Tibial nerve (tissue), 4 donors: ENCODE measurements around the gene ANO1.

Experiments used
- EP300 ChIP-seq, 2 donors: sonication (generic); formaldehyde crosslinking; IDR thresholded peaks; one replicate each; pipeline ENCODE4 v1.6.1; 2017; ENCODE audit warnings: antibody characterized with exemption in 2 of 2, mild to moderate bottlenecking in 1 of 2
- POLR2A ChIP-seq, 2 donors: fragments of 450-650 bp; IDR thresholded peaks; one replicate each; pipeline ENCODE4 v1.6.1; 2017; ENCODE audit warnings: antibody characterized with exemption in 2 of 2, mild to moderate bottlenecking in 2 of 2, moderate library complexity in 2 of 2
- TF ChIP-seq, protein P1 (sequence below), 5 experiments: fragments of 200-600 bp in 3 of 5; fragments of 450-650 bp in 2 of 5; sonication (generic) in 3 of 5; IDR thresholded peaks; one replicate each; pipeline ENCODE4 v1.5.1; 2016 to 2019; ENCODE audit warnings: antibody characterized with exemption in 5 of 5, mild to moderate bottlenecking in 3 of 5, moderate library complexity in 2 of 5

DNA sequence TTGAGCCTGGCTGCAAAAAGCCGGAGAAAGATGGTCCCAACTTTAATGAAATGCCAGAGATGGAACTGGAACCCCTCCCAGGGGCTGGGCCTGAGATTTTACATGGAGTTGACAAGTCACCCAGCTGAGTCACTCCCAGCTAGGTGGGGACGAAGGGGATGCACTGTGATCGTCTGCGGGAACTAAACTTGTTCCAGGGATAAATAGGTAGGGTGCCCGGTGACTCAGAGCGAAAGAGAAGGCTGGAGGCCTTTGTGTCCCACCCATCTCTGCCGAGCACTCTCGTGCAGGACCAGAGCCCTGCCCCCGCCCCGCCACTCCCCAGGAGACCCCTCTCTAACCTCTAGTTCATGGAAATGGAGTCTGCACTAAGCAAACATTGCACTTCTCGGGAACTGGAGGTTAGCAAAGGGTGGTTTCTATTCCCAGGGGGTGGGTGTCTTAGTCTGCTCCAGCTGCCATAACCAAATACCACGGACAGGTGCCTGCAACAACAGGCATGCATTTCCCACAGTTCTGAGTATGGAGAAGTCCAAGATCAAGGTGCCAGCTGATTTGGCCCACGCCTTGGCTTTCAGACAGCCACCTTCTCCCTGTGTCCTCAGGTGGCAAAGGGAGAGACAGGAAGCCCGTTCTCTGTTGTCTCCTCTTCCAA lies 64.2 kb downstream of the ANO1 start:
- TF ChIP-seq, protein P1, sequence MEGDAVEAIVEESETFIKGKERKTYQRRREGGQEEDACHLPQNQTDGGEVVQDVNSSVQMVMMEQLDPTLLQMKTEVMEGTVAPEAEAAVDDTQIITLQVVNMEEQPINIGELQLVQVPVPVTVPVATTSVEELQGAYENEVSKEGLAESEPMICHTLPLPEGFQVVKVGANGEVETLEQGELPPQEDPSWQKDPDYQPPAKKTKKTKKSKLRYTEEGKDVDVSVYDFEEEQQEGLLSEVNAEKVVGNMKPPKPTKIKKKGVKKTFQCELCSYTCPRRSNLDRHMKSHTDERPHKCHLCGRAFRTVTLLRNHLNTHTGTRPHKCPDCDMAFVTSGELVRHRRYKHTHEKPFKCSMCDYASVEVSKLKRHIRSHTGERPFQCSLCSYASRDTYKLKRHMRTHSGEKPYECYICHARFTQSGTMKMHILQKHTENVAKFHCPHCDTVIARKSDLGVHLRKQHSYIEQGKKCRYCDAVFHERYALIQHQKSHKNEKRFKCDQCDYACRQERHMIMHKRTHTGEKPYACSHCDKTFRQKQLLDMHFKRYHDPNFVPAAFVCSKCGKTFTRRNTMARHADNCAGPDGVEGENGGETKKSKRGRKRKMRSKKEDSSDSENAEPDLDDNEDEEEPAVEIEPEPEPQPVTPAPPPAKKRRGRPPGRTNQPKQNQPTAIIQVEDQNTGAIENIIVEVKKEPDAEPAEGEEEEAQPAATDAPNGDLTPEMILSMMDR (IDR thresholded peaks at IDR 0.05), result no peak
- no peak for TF ChIP-seq POLR2A (IDR thresholded peaks at IDR 0.05)
- TF ChIP-seq EP300 (IDR thresholded peaks at IDR 0.05), result no peak
